HEK293 (cell line): ENCODE data around the gene PRKD1.

ENCODE experiments used
- GLIS1 ChIP-seq: fragments of 450-650 bp; formaldehyde crosslinking; IDR thresholded peaks from 2 replicates; pipeline ENCODE4 v1.5.1; 2016; ENCODE audit warnings: missing biosample characterization, missing genetic modification characterization
- SCRT1 ChIP-seq: fragments of 450-650 bp; formaldehyde crosslinking; IDR thresholded peaks from 2 replicates; pipeline ENCODE4 v1.5.1; 2016; ENCODE audit warnings: missing biosample characterization, missing genetic modification characterization, borderline replicate concordance
- SCRT2 ChIP-seq: fragments of 450-650 bp; formaldehyde crosslinking; IDR thresholded peaks from 2 replicates; pipeline ENCODE4 v1.5.1; 2016; ENCODE audit warnings: missing biosample characterization, missing genetic modification characterization
- YY1 ChIP-seq: fragments of 450-650 bp; formaldehyde crosslinking; IDR thresholded peaks from 2 replicates; pipeline ENCODE4 v1.5.1; 2018; ENCODE audit warnings: missing biosample characterization, missing genetic modification characterization
- ZBTB20 ChIP-seq: fragments of 450-650 bp; formaldehyde crosslinking; IDR thresholded peaks from 2 replicates; pipeline ENCODE4 v1.5.1; 2016; ENCODE audit warnings: missing biosample characterization, missing genetic modification characterization
- ZBTB48 ChIP-seq: fragments of 450-650 bp; formaldehyde crosslinking; IDR thresholded peaks from 2 replicates; pipeline ENCODE4 v1.5.1; 2016; ENCODE audit warnings: missing biosample characterization, missing genetic modification characterization
- ZFP3 ChIP-seq: fragments of 450-650 bp; formaldehyde crosslinking; IDR thresholded peaks from 2 replicates; pipeline ENCODE4 v1.5.1; 2016; ENCODE audit warnings: low read depth, missing biosample characterization, missing genetic modification characterization
- ZNF133 ChIP-seq: fragments of 450-650 bp; formaldehyde crosslinking; IDR thresholded peaks from 2 replicates; pipeline ENCODE4 v1.5.1; 2016; ENCODE audit warnings: missing biosample characterization, missing genetic modification characterization
- ZNF146 ChIP-seq: fragments of 450-650 bp; formaldehyde crosslinking; IDR thresholded peaks from 2 replicates; pipeline ENCODE4 v1.5.1; 2016; ENCODE audit warnings: missing biosample characterization, missing genetic modification characterization
- ZNF2 ChIP-seq: fragments of 450-650 bp; formaldehyde crosslinking; IDR thresholded peaks from 2 replicates; pipeline ENCODE4 v1.5.1; 2016; ENCODE audit warnings: missing biosample characterization, missing genetic modification characterization
- ZNF501 ChIP-seq: fragments of 450-650 bp; formaldehyde crosslinking; IDR thresholded peaks from 2 replicates; pipeline ENCODE4 v1.5.1; 2016; ENCODE audit warnings: missing biosample characterization, missing genetic modification characterization
- ZNF514 ChIP-seq: fragments of 450-650 bp; formaldehyde crosslinking; IDR thresholded peaks from 2 replicates; pipeline ENCODE4 v1.5.1; 2016; ENCODE audit warnings: missing biosample characterization, missing genetic modification characterization
- ZNF596 ChIP-seq: fragments of 450-650 bp; IDR thresholded peaks from 2 replicates; pipeline ENCODE4 v1.5.0; 2018; ENCODE audit warnings: missing biosample characterization, mild to moderate bottlenecking, missing genetic modification characterization, moderate library complexity
- ZNF600 ChIP-seq: fragments of 450-650 bp; formaldehyde crosslinking; IDR thresholded peaks from 2 replicates; pipeline ENCODE4 v1.5.1; 2016; ENCODE audit warnings: missing biosample characterization, missing genetic modification characterization
- ZNF623 ChIP-seq: fragments of 450-650 bp; formaldehyde crosslinking; IDR thresholded peaks from 2 replicates; pipeline ENCODE4 v1.5.1; 2016; ENCODE audit warnings: missing biosample characterization, missing genetic modification characterization
- ZNF624 ChIP-seq: fragments of 450-650 bp; formaldehyde crosslinking; IDR thresholded peaks from 2 replicates; pipeline ENCODE4 v1.5.1; 2017; ENCODE audit warnings: missing biosample characterization, missing genetic modification characterization
- ZNF626 ChIP-seq: fragments of 450-650 bp; sonication (Bioruptor Pico); formaldehyde crosslinking; IDR thresholded peaks from 2 replicates; pipeline ENCODE4 v1.5.1; 2018; ENCODE audit warnings: missing biosample characterization, missing genetic modification characterization, inconsistent platforms
- ZNF747 ChIP-seq: fragments of 450-650 bp; formaldehyde crosslinking; IDR thresholded peaks from 2 replicates; pipeline ENCODE4 v1.5.1; 2016; ENCODE audit warnings: missing biosample characterization, missing genetic modification characterization
- ZNF791 ChIP-seq: fragments of 450-650 bp; formaldehyde crosslinking; IDR thresholded peaks from 2 replicates; pipeline ENCODE4 v1.5.1; 2016; ENCODE audit warnings: missing biosample characterization, missing genetic modification characterization
- ZSCAN16 ChIP-seq: fragments of 450-650 bp; formaldehyde crosslinking; IDR thresholded peaks from 2 replicates; pipeline ENCODE4 v1.5.1; 2016; ENCODE audit warnings: missing biosample characterization, missing genetic modification characterization
- TF ChIP-seq, protein P1 (sequence below): fragments of 450-650 bp; formaldehyde crosslinking; IDR thresholded peaks from 2 replicates; pipeline ENCODE4 v1.5.1; 2016; ENCODE audit warnings: missing biosample characterization, missing genetic modification characterization
- TF ChIP-seq, protein P2 (sequence below): fragments of 450-650 bp; IDR thresholded peaks from 2 replicates; pipeline ENCODE4 v1.5.1; 2018; ENCODE audit warnings: missing biosample characterization, missing genetic modification characterization
- TF ChIP-seq, protein P3 (sequence below): fragments of 450-650 bp; formaldehyde crosslinking; IDR thresholded peaks from 2 replicates; pipeline ENCODE4 v1.5.1; 2016; ENCODE audit warnings: missing biosample characterization, missing genetic modification characterization
- TF ChIP-seq, protein P4 (sequence below): fragments of 450-650 bp; formaldehyde crosslinking; IDR thresholded peaks from 2 replicates; pipeline ENCODE4 v1.5.1; 2016; ENCODE audit warnings: missing biosample characterization, missing genetic modification characterization

The PRKD1 gene

DNA sequence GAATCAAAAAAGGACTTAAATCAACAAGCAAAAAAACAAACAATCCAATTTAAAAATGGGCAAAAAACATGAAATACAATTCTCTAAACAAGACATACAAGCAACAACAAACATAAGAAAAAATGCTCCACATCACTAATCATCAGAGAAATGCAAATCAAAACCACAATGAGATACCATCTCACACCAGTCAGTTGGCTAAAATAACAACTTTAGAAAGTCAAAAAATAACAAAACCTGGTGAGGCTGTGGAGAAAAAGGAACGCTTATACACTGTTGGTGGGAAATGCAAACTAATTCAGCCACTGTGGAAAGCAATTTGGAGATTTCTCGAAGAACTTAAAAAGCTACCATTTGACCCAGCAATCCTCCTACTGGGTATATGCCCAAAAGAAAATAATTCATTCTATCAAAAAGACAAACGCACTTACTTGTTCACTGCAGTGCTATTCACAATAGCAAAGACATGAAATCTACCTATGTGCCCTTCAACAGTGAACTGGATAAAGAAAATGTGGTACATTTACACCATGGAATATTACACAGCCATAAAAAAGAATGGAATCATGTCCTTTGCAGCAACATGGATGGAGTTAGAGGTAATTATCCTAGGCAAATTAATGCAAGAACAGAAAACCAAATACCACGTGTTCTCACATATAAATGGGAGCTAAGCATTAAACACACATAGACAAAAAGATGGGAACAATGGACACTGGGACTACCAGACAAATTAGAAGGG is 26.9 kb downstream of the PRKD1 start (continued):
- TF ChIP-seq ZFP3 (tag by site-specific recombination): no peak
- TF ChIP-seq ZNF2: no peak
- TF ChIP-seq, protein P1, sequence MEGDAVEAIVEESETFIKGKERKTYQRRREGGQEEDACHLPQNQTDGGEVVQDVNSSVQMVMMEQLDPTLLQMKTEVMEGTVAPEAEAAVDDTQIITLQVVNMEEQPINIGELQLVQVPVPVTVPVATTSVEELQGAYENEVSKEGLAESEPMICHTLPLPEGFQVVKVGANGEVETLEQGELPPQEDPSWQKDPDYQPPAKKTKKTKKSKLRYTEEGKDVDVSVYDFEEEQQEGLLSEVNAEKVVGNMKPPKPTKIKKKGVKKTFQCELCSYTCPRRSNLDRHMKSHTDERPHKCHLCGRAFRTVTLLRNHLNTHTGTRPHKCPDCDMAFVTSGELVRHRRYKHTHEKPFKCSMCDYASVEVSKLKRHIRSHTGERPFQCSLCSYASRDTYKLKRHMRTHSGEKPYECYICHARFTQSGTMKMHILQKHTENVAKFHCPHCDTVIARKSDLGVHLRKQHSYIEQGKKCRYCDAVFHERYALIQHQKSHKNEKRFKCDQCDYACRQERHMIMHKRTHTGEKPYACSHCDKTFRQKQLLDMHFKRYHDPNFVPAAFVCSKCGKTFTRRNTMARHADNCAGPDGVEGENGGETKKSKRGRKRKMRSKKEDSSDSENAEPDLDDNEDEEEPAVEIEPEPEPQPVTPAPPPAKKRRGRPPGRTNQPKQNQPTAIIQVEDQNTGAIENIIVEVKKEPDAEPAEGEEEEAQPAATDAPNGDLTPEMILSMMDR: no peak
- TF ChIP-seq SCRT1: no peak
- TF ChIP-seq ZNF624: no peak
- peak; percentile 42; the same call in 1 of the 2 replicates for TF ChIP-seq ZNF133 (tag by site-specific recombination)
- no peak for TF ChIP-seq ZNF791 (tag by site-specific recombination)
- TF ChIP-seq ZNF623 (tag by site-specific recombination): no peak
- TF ChIP-seq ZNF501 (tag by site-specific recombination): no peak
- TF ChIP-seq, protein P2, sequence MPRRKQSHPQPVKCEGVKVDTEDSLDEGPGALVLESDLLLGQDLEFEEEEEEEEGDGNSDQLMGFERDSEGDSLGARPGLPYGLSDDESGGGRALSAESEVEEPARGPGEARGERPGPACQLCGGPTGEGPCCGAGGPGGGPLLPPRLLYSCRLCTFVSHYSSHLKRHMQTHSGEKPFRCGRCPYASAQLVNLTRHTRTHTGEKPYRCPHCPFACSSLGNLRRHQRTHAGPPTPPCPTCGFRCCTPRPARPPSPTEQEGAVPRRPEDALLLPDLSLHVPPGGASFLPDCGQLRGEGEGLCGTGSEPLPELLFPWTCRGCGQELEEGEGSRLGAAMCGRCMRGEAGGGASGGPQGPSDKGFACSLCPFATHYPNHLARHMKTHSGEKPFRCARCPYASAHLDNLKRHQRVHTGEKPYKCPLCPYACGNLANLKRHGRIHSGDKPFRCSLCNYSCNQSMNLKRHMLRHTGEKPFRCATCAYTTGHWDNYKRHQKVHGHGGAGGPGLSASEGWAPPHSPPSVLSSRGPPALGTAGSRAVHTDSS: no peak
- TF ChIP-seq ZNF600: no peak
- no peak for TF ChIP-seq ZNF626 (tag by site-specific recombination)
- TF ChIP-seq ZBTB48 (tag by site-specific recombination): no peak
- peak; percentile 92 for TF ChIP-seq ZNF146
- TF ChIP-seq ZSCAN16 (tag by site-specific recombination): no peak
- no peak for TF ChIP-seq ZBTB20 (tag by site-specific recombination)
- TF ChIP-seq, protein P3, sequence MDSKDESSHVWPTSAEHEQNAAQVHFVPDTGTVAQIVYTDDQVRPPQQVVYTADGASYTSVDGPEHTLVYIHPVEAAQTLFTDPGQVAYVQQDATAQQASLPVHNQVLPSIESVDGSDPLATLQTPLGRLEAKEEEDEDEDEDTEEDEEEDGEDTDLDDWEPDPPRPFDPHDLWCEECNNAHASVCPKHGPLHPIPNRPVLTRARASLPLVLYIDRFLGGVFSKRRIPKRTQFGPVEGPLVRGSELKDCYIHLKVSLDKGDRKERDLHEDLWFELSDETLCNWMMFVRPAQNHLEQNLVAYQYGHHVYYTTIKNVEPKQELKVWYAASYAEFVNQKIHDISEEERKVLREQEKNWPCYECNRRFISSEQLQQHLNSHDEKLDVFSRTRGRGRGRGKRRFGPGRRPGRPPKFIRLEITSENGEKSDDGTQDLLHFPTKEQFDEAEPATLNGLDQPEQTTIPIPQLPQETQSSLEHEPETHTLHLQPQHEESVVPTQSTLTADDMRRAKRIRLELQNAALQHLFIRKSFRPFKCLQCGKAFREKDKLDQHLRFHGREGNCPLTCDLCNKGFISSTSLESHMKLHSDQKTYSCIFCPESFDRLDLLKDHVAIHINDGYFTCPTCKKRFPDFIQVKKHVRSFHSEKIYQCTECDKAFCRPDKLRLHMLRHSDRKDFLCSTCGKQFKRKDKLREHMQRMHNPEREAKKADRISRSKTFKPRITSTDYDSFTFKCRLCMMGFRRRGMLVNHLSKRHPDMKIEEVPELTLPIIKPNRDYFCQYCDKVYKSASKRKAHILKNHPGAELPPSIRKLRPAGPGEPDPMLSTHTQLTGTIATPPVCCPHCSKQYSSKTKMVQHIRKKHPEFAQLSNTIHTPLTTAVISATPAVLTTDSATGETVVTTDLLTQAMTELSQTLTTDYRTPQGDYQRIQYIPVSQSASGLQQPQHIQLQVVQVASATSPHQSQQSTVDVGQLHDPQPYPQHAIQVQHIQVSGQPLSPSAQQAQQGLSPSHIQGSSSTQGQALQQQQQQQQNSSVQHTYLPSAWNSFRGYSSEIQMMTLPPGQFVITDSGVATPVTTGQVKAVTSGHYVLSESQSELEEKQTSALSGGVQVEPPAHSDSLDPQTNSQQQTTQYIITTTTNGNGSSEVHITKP (tag by site-specific recombination): no peak
- TF ChIP-seq, protein P4, sequence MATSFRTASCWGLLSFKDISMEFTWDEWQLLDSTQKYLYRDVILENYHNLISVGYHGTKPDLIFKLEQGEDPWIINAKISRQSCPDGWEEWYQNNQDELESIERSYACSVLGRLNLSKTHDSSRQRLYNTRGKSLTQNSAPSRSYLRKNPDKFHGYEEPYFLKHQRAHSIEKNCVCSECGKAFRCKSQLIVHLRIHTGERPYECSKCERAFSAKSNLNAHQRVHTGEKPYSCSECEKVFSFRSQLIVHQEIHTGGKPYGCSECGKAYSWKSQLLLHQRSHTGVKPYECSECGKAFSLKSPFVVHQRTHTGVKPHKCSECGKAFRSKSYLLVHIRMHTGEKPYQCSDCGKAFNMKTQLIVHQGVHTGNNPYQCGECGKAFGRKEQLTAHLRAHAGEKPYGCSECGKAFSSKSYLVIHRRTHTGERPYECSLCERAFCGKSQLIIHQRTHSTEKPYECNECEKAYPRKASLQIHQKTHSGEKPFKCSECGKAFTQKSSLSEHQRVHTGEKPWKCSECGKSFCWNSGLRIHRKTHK (tag by site-specific recombination): no peak
- peak; percentile 72 for TF ChIP-seq GLIS1
- TF ChIP-seq SCRT2 (tag by site-specific recombination): no peak
- TF ChIP-seq ZNF747 (tag by site-specific recombination): no peak
- TF ChIP-seq YY1: no peak
- no peak for TF ChIP-seq ZNF596 (tag by site-specific recombination)
- no peak for TF ChIP-seq ZNF514 (tag by site-specific recombination)
